Stimulated activated CD8-positive, alpha-beta memory T cell treated with anti-CD3 and anti-CD28 coated beads, Interleukin-4, amount 100 ng/mL, for 48 hours (primary cell): ENCODE results near the gene MTSS2.

Experiments used
- DNase-seq: peaks from one replicate; pipeline ENCODE4 v3.0.0-alpha.2; 2020

The MTSS2 gene, protein sequence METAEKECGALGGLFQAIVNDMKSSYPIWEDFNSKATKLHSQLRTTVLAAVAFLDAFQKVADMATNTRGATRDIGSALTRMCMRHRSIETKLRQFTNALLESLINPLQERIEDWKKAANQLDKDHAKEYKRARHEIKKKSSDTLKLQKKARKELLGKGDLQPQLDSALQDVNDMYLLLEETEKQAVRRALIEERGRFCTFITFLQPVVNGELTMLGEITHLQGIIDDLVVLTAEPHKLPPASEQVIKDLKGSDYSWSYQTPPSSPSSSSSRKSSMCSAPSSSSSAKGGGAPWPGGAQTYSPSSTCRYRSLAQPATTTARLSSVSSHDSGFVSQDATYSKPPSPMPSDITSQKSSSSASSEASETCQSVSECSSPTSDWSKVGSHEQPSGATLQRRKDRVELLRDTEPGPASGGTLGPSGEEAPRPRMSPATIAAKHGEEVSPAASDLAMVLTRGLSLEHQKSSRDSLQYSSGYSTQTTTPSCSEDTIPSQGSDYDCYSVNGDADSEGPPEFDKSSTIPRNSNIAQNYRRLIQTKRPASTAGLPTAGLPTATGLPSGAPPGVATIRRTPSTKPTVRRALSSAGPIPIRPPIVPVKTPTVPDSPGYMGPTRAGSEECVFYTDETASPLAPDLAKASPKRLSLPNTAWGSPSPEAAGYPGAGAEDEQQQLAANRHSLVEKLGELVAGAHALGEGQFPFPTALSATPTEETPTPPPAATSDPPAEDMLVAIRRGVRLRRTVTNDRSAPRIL

DNA sequence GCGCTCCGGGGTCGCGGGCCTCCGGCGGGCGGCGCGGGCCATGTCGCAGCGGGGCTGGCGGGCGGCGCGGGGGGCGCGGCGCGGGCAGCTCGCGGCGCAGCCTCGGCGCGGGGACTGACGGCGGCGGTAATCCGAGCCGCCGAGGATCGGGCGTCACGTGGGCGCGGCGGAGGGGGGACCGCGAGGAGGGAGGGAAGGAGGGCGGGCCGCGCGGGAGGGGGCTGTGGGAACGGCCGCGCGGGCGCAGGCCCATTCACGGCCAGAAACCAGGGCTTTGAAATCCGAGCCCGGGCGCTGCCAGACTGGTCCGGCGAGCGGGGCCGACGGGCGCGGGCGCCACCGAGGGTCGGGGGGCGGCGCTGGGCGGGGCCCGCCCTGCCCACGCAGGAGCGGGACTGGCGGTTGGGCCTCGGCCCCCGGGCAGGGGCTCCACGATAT is at the start of gene MTSS2:
Gene MTSS2 (minus strand): TSS at position 116 of the 438 bp plus-strand sequence. CDS start 262 bp downstream, outside the sequence.
- peak; percentile 50 for DNase-seq

DNA sequence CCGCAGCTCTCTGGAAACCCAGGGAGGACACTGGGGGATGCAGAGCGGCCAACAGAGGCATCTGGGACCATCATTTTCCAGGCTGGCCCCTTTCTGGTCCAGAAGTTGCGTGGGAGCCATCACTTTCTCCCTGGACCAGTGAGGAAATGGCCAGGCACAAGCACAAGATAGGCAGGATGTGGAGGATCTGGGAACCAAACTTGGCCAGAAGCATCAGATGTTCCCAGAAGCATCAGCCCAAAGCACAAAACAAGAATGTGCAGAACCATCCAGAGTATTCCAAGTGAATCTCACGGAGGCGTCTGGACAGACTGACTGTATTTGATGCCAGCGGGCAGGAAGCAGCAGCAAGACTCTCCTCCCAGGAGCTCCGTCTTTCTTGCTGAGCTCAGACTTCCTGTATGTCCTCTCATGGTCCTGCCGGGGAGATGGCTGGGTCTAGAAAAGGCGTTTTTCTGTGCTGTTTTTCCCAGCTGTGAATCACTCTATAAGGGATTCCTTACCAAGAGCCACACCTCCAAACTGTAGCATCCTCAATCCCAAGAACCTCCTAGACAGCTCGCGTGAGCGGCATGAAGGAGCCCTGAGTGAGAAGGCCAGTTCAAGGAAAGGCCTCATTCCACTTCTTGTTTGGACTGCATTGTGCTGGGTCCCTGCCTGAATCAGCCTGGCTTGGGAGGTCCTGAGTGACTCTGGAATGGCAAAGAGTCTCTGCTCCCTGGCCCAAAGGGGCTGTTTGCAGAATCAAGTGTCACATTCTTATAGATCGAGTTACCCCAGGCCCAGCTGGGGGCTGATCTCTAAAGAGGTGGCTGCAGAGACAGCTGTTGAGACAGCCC is 49.5 kb upstream of the MTSS2 start:
- DNase-seq: no peak

DNA sequence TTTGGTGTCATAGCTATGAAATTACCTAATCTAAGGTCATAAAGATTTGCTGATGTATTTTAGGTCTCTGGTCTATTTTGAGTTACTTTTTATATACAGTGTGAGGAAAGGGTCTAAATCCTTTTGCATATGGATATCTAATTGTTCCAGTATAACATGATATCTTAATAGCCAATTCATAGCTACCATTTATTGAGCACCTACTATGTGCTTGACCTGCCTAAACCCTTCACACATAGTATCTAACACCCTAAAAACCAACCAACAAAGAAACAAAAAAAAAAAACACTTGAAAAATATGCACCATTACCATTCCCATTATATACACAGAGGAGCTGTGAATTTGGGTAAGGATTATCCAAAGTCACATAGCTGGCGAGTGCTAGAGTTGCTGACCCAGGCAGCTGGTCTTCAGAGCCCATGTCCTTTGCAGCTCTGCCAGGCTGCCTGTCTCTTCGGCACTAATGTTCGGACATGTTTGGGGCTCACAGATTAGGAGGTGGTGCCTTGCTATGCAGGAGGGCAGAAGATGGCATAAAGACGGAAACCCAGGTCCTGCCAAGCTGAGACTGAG is 48.8 kb upstream of the MTSS2 start:
- DNase-seq: no peak

DNA sequence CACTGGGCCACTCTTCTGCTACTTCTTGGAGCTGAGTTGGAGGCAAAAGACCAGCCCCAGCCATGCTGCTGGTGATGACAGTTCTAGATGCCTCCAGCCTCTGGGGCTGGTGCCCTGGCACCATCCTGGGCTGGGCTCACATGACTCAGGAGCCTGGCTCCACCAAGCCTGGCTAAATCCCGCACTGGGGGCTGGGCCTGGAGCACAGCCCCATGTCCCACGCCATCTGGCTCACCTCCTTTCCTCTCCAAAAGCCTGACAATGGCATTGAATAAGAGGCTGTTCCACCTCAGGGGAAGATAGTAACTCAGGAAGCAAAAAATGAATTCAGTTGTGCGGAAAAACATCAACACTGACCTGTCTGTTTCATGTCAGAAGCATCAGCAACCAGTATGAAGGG is 45.1 kb upstream of the MTSS2 start:
- no peak for DNase-seq

DNA sequence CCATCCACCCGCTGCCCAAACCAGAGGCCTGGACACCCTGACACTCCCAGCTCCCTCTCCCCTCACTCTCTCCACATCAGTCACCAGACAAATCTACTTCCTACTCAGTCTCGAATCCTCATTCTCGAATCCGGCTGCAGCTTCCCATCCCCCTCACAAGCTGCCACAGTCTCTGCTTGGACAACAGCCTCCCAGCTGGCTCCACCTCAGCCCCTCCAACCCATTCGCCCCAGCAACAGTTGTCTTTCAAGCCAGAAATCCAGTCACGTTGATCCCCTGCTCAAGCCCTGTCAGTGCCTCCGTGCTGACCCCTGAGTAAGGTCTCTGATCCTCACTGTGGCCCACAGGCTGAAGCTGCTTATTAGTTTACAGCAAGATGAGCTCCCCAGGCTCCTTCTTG is 44.2 kb upstream of the MTSS2 start:
- no peak for DNase-seq

DNA sequence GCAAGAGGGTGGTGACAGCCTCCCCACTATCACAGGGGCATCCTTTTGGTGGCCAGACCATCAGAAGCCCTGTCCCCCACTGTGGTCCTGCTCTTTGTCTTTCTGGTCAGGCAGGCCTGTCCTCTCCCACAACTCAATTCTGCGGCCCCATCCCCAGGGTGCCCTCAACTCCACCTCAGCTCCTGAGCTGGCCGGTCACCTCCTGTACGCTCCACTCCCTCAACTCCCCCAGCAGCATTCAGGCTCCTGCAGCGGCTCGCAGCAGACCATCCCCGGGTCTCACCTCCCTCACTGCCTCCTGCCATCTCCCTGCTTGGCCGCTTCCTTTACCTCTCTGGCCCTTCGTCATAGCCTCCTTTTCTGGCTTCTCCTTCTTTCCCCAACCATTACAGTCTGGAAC is 43.4 kb upstream of the MTSS2 start:
- no peak for DNase-seq

DNA sequence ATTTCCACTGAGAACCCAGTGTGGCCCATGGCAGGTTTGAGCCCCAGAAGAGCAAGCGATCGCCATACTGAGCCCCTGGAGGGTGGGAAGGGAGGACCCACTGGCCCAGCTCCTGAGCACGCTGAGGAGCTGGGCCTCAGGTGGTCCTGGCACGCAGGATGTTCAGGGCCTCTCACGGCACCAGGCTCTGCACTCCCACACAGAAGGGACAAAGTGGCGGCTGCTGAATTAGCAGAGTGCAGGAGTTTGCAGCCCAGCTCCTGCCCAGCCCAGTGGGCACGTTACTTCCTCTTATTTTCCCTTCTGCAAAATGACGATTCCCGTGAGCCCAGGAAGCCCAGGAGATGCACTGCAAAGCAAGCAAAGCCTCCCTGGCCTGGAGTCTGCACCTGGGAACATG is 42.3 kb upstream of the MTSS2 start:
- no peak for DNase-seq

DNA sequence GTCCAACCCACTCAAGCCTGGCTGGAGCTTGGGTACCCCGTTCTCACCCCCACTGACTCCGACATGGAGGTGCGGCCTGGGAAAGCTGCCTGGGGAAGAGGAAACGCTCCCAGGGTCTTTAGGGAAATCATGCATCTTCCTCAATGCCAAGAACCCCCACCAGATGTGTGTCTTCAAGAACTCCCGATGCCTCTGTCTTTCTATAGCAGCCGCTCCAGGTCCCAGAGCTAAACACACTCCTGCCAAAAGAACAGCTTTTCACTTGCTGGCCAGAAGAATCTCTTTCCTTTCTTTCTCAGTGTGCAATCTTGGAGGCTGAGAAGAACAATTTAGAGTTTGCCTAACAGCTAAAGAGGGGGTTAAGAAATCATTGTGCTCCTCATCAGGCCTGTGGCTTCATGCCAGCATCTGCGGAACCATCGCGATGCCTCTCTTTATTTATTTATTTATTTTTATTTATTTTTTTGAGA is 41.1 kb upstream of the MTSS2 start:
- no peak for DNase-seq

DNA sequence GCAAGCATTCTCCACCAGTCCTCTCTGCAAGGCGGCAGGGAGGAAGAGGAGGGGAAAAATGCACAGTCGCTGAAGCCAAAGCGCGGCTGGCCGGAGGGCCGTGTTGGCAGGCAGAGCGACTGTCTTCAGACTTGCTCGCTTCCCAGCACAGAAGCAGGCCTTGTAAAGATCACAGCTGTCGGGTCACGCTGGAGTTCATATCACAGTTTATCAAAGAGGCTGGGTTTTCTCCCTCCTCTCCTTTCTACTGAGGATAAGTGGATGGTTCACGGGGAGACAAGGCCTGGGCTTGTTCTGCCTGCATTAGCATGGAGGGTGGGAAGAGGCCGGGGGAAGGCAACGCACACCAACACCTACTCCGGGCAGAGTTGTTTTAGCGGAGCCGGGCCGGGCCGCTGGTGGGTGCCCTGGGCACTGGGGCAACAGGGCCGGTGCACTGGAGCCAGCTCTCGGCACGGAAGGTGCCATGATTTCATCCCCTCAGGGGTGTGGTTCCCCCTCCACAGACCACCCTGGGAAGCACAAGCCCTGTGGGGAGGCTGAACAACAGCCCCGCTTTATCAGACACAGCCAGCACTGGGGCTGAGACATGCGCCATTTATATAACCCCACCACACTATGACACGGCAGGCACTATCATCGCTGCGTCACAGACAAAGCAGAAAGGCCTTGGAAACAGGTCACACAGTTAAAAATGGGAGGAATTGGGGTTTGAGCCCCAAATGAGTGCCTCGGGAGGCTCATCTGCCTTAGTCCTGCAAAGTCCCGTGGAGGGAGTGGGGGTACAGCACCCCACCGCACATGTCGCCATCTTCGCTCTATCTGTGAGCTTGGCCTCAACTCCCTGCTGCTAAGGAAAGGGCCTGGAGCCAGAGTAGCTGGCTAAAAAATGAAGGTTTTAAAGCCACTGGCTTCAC is 40.3 kb upstream of the MTSS2 start:
- no peak for DNase-seq

DNA sequence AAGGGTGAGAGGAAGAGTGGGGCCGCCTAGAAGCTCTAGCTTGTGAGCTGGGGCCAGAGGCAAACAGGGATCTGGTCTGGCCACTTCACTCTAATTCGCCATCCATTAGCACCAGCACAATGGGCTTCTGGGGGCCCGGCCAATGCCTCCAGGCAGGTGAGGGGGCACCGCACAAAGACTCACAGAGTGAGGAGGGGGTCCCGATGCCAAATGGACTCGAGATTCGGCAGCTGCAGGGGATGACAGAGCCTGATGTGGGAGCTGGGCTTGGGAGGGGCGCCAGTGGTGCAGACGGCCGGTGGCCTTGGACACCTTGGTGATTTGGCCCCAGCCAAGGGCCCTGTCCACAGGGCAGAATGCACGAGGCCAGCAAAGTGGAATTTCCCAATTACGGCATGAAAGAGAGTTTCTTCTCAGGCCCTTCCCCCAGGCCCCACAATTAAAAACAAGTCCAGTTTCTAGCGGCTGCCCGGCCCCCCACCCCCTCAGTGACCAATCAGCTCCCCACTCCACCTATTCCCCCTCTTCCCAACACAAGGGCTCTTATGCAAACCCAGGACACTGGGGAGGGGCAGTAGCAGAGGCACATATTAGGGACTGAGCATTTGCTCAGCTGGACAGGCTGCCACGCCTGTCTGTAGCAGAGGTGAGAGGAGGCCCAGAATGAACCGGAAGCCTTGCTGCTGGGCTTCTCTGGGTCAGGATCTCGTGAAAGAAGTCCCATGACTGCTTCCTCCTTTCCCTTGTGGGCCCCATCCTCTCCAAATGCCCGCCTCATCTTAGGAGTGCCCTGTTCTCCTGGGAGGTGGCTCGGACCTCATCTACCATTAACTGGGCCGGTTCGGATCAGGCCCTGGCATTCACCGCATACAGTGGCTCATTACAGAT is 39.4 kb upstream of the MTSS2 start:
- no peak for DNase-seq

DNA sequence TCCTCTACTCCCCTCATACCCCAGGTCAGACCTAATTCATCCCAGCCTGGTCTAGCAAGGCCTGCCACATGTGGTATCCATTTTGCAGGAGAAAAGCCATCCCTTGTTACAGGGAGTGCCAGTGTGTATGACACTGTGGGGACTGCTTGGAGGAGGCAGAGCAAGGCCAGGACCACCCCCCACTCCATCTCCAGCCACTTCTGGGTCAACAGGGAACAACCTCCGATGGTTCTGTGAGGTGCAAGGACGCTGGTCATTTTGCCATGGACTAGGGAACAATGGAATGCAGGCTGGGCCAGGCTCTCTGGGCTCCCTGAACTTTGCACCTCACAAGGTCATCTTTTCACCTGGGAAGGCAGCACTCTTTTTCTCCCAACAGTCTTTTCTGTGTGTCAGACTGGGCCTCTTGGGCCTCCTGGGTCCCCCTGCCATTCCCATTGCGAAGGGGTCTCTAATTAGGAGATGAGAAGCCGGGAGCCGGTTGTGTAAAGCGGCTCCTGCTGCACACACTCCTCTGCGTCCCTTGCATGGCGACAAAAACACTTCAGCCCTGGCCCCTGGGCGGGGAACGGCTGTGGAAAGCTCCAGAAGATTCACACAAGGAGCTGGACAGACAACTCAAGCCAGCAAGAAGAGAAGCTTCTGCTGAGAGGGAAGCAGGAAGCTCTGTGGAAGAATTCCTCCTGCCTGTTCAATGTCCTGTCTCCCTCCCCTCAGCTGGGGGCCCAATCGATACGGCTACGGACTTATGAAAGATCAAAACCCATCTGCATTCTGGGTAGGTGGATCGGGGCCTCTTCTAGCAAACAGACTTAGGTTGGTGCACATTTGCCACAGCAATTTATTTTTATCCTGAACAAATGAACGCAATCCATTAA is 38.5 kb upstream of the MTSS2 start:
- DNase-seq: no peak

DNA sequence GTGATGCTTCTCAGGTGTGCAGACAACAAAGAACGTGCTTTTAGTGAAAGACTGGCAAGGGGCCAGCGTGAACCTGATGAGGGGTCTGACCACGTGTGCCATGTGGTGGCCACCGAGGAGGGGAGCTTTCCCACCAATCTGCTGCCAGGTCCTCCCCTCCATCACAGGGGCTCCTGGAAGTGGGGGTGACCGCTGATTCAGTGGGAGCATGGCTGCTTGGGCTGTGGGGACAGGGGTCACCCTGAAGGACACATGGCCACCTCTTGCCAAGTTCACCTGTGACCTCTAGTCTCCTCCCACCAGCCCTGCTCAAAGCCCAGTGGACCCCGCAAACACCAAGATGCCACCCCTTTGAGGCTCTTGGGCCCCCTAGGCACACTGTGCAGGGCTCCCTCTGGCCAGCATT is 37.9 kb upstream of the MTSS2 start:
- DNase-seq: no peak

DNA sequence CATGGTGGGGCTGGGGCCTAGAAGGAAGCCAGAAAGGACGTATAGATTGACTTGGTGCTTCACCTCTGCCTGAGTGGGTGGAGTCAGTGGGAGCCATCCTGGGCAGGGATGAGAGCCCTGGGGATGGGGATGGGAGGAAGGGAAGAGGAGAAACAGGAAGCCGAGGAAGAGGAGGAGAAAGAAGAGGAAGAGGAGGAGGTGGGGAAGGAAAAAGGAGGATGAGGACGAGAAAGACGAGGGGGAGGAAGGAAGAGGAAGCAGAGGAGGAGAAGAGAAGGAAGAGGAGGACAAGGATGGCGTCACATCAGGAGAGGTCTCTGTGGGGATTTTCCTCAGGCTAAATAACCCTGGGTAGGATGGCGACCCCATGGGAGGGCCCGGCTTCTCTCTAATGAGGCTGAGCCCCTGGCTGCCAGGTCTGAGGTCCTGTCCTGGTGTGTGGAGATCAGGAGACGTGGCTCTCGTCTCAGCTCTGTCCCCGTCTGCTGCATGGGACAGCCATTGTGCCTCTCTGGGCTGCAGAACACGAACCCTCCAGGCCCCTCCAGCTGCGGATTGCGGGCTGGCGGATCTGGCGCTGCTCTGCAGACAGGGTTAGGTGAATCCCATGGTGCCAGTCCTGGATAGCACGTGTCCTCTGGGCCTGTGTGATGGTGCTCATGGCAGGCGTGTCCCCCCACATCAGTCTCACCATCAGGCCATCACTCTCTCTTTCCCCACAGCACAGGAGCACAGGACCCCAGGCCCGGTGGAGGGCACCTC is 35.5 kb upstream of the MTSS2 start:
- no peak for DNase-seq

DNA sequence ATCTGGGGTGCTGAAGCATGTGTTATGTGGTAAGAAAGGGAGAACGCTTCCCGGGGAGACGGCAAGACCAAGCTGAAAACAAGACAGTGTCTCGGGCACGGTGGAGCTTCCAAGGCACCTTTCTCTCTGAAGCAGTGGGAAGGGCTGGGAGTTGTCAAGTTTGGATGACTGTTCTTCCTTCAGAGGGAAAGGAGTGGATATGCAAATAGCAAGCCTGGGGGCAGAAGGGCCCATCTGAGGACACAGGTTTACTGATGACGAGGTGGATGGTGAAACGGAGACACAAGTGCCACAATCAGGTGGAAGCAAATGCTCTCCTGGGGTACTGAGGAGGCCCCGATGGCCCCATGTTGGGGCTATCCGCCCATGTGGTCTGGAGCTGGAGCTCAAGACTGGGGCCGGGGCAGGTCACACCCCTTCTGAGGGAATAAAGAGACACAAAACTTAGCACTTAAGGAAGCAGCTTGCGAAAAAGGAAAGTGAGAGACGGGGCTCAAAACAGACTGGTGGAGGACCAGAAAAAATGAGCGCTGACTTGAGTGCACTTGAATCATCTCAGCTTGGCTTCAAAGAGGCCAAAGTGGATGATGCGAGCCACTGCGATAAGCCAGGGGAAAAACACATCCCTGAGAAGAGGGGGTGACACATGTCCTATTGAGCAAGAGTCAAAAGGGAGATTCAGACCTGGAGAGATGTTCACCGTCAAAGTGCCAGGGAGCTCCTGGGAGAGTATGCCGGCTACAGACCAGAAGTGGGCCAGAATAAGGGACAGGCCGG is 34.8 kb upstream of the MTSS2 start:
- DNase-seq: peak; percentile 35

DNA sequence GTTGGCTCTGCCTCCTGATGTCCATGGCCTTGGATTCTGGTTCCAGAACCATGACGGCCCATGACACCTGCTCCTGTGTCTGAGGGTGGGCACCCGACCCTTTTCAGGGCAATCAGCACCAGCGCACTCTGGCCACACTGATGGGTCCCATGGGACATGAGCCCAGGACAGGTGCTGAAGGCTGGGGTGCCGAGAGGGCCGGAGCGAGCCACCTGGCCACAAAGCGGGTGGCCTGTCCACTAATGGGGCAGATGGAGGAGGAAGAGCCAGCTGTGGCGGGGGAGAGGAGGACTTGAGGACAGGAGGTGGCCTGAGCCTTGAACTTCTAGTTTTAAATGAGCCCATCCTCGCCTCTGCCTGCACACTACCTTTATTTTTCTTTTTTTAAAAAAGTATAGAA is 31.2 kb upstream of the MTSS2 start:
- DNase-seq: no peak

DNA sequence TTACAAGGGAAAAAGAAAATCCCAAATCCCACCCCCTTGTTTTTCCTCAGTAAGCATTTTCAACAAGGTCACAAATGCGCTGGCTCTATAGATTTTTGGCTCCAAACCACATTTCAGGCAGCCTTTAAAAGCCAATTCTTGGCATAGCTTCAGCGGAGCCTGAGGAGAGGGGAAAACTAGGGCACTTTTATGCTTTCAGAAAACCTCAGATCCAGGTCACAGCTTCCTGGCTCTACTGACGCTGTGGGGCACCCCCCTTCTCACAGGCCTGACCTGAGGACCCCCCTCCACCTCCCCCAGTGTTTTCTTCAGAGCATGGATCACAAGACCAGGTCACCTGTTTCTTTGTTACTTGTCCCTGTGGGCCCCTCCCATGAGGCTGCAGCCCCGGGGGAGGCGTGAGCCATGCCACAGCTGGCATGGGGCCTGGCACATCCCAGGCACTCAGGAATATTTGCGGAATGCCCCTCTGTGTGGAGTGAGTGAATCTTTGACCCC is 30.1 kb upstream of the MTSS2 start:
- no peak for DNase-seq

DNA sequence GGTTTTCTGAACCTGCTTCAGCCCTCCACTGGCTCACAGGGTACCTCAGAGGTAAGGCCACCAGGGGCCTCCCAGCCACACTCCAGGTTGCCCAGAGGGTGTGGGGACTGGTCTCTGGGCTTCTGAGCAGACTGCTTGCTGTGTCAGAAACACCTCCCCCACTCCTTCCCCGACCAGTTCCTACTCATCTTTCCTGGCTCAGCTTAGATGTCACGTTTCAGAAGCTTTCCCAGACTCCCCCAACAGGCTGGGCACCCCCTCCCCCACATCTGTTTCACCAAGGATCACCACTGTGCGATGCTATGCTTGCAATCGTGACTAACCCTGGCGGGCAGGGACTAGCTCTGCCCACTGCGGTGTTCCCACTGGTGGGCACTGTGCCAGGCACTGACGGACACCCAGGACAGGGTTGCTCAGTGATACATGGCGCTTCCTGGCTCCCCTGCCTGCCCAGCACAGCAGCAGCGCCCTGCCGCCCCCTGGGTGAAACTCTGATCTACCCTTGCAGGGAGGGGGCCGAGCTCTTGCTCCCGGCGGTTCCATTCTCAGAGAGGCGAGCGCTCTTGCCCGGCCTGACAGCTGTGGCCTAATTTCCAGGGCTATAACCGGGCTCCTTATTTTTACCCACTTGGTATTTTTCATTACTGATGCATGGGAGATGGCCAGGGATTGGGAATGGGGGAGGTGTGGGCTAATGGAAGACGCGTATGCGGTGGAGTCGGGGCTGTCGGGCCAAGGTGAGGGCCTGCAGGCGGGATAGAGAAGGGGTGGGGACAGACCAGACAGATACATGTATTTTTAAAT is 29.4 kb upstream of the MTSS2 start:
- DNase-seq: no peak
